Stimulated activated CD8-positive, alpha-beta memory T cell treated with anti-CD3 and anti-CD28 coated beads, Interleukin-12 subunit alpha, Interleukin-12 subunit beta, amount 100 ng/mL, for 24 hours (primary cell): Measurements from ENCODE around the gene SMIM23.

Experiments
- DNase-seq: peaks from one replicate; pipeline ENCODE4 v3.0.0-alpha.2; 2020; ENCODE audit errors: extremely low read depth

The SMIM23 gene

DNA sequence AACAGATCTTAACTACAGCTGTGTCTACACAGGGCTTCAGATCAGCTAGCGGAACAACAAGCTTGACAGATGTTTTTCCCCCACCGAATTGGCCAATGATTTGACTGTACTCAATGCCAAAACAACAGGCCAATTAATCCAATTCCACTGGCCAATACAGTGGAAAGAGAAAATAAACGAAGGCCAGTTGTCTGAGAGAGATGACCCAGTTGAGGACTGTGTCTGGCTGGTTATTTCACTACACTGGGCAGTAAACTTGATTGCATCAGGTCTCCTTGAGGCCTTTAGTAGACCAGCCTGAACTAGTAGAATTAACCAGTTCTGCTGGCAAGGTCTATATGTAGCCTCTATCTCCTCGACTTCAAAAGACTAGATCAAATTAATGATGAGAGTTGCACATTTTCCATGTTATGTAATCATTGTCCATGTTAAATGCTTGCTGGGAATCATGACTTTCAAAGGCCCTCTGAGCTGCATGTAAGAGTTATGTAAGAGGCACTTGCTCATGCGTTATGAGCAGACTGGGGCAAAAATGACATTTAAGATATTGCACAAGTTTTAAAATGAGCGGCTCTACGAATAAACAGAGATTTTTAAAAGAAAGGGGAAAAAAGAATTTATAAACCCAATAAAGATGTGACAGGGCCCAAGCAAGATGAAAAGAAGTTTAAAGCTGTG lies 28.3 kb downstream of the SMIM23 start:
- DNase-seq = no peak

DNA sequence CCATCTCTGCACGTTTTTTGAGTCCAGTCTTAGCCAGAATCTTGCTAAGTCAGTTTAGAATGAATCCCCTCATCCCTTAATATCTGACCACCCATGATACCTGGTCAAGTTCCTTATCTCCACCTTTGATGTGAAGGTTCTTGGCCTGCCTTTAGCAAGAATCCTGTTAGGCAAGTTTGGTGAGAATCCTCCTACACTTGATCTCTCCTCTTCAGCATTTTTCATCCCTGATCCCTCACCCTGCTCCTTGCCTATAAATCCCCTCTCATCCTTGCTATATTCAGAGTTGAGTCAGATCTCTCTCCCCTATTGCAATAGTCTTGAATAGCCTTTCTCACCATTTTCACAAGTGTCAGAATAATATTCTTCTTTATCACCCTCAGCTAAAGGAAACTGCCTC lies 31.0 kb downstream of the SMIM23 start:
- no peak for DNase-seq

DNA sequence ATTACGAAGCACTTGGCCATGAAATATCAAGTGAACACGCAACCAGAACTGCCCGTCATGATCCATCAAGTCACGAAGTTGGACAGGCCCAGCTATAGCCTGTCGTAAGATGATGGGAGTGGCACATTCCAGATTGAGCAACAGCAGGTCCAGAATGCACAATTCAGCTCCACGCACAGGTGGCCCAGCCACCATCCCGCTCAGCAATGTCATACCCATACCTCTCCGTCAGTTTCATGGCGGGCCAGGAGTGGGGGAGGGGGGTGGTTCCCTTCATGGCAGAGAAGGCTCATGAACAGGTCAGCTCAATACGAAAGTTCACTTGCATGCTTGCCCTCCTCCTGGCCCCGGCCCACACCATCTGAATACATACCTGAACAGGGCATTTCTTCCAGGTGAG lies 34.9 kb downstream of the SMIM23 start:
- no peak for DNase-seq

DNA sequence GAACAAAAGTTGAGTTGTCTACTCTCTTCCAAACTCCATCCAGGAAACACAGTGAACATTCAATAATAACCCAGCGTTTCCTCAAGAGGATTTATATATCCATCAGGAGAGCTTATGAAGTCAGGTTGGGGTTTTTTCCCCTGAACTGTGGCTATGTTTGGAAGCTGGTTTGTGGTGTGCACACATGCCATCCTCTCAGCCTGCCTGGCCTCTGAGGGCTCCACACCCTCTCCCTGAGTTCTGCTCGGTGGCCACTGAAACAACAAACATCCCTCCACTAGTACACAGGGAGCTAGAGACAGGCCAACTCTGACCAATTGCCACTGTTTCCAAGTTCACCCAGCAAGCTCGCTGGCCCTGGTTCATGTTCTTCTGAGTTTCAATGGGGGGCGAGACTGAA lies 35.7 kb downstream of the SMIM23 start:
- DNase-seq = no peak

DNA sequence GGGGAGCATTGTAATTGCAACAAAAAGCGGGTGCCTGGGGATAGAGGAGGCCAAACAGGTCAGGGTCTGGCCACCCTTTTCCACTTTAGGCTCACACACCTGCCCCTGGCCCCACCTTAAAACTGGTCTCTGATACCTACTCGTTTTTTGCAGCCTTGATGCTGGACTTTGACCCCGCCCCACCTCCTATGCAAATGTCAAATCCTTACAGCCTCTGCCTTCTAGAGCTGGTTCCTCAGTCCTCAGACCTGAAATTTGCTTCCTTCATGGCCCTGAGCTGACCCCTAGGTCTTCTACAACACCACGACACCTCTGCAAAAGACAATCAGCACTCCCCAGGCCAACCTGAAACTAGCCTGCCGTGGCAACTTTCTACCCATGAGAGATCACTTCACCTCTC lies 37.7 kb downstream of the SMIM23 start:
- DNase-seq = no peak

DNA sequence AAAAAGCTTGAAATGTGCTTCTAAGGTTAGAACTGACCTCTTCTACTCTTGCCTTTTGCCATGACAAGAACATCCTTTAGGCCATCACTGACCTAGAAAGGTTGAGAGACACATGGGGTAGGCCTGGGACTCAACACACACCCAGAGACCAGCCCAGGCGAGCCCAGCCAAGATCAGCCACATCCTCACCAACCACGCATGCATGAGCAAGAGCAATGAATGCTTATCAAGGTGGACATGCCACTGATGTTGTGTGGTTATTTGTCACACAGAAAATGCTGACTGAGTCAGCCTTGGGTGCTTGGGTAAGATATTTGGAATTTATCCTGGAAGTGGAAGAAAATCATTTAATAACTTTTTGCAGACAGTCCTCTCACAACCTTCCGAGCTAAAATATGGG lies 39.4 kb downstream of the SMIM23 start:
- no peak for DNase-seq

DNA sequence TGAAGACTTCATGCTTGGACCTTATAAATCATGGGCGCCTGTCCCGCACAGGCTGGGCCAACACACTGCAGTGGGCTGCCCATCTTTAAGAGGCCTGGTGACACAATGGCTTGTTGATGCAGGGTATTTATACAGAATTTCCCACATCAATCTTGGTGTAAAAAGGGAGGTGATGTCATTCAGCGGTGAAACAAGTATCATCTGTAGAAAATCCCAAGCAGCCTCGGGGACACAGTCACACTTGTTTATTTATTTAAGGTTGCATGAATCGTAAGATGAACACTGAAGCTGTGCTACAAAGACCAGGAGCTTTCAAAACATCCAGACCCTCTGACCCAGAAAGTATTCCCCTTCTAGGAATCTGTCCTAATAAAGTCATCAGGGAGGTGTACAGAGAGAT lies 40.5 kb downstream of the SMIM23 start:
- DNase-seq = no peak

DNA sequence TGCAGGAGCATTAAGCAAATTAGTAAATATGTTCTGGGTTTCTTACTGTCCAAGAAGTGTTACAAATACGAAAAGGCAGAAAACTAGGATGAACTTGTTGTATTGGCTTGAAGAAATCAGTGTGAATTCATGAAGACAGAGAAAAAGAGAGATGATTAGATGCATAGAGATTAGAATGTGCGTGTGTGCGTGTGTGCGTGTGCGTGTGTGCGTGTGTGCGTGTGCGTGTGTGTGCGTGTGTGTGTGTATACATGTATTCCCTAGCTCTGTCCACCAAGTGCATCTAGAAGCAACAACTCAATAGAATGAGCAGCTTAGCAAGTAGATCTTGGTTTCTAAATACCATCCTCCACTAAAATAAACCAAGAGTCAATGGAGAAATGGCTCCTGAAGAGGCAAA lies 41.5 kb downstream of the SMIM23 start:
- no peak for DNase-seq

DNA sequence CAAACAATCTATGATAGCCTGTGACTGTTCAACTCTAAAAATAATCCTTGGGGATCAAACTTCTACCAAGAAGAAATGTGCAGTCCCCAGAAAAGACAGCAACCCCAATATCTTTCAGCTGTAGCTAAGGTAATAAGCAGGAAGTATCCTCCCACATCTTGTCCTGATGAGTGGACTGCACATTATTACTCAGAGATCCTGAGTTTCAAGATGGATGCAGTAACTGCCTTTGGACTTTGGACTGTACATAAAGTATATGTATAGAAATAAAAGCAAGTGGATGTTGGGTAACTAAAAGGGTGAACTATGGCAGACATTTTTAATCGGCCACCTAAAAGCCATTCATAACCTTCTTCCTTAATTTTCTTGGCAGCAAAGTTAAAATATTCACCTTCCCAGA lies 45.1 kb downstream of the SMIM23 start:
- no peak for DNase-seq

DNA sequence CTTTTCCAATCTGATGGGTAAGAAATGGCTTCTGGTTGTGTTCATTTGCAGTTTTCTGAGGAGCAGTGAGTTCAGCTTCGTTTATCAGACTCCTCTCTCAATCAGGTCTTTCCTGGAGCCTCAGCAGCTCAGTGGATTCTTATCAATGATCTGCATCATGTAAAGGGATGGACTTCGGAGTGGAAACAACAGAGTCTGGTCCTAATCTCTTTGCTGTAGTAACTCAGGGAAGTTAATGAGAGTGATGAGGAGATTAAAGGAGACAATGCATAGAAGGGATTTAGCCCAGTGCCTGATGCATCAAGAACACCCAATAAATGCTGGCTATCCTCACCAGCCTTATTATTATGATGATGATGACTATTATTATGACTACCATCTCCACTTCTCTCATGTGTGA lies 47.2 kb downstream of the SMIM23 start:
- no peak for DNase-seq

DNA sequence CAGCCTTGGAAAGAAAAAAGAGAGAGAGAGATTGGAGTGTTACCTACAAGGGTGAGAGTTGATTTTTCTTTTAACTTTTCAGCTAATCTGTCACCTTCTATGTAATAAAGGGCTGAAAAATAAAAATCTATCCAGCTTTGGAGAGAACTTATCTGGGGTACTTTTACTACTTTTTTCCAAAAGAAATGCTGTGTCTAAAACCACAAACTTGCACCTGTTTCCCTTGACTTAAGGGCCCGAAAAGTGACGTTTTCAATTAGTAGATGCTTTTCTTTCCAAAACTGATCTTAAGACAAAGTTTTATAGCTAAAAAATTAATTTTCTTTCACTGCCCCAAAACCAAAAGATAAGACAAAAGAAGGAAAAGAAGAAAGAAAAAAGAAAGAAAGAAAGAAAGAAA lies 48.8 kb downstream of the SMIM23 start:
- no peak for DNase-seq

DNA sequence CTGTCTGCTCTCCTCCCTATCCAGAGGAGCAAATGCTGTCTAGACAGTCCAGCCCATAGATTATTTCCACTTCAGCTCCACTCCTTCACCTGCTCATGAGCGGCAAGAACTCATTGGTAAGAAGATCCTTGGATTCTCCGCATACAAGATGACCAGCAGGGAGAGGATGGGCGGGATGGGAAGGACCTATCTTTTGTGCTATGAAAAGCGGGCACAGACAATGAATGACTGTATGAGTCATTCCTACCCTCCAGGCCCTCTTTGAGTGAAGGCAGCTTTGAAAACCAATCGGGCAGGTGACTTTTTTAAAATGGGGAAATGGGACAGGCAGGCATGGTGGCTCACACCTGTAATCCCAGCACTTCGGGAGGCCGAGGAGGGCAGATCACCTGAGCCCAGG lies 49.4 kb downstream of the SMIM23 start:
- DNase-seq = no peak

DNA sequence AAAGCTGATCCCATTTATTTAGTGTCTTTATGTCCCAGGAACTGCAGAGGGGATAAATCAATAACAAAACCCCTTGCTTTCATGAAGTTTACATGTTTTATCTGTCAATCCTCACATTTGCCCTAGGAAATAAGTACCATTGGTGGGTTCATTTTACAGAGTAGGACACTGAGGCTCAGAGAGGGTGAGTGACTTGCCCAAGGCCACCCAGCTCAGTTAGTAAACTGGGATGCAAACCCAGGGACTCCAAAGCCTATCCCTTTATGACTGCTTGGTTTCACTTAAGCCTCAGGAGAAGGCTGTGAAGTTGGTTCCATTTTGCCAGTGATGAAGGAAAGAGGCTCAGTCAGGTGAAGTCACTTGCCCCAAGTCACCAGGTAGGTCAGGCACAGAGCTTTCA lies 51.9 kb downstream of the SMIM23 start:
- no peak for DNase-seq

DNA sequence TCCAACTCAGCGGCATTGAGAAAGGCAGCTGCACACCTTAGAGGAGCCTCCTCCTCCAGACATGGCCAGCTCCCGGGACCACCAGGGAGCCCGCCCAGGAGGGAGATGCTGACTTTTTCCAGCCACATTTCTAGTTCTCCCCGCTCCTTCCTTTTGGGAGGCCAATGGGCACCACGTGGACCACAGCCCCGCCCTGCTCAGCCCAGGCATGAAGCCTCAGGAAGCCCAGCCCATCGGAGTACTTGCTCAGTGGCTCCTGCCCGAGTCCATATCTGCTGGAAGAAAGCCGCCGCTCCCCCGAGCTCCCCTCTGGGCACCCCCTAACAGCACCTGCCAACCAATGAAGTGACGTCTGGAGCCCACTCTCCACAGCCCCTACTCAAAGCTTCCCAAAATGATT lies 52.4 kb downstream of the SMIM23 start:
- DNase-seq = no peak

DNA sequence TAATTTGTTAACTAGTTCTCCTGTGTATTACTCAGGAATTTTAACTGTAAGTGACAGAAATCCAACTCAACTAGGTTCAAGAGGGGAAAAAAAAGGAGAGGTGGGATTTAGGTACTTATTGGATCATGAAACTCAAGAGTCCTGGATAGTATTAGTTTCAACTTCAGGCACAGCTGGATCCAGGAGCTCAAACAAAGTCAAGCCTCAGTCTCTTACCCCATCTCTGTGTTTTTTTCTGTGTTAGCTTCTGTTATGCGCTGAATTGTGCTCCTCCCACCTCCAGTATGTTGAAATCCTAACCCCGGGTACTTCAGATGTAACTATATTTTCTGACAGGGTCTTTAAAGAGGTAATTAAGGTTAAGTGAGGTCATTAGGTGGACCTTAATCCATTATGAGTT lies 53.5 kb downstream of the SMIM23 start:
- no peak for DNase-seq

DNA sequence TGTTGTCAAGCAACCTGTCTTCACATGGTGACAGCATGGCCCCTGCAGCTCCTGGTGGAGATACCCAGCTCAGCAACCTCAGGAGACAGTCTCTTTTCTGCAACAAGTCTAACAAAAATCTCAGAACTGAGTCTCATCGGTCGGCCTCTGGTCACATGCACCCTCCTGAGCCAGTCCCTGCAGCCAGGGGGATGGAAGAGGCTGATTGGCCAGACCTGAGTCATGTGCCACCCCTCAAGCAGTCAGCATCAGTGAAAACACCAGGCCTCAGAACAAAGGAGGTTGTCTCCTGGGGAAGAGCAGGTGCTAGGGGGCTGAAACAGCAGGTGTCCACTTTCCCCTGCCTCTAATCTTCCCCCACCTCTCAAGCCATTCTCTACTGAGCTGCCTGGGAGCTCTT lies 54.4 kb downstream of the SMIM23 start:
- no peak for DNase-seq
